ENCODE results near the gene DUSP2.

GRCh38 chr2:96145036-96145847 lies at the start of gene DUSP2:
- TF ChIP-seq CTCF (IDR thresholded peaks at IDR 0.05) (no peak), EZH2 (IDR thresholded peaks at IDR 0.05; ENCODE audit: borderline replicate concordance, insufficient read depth, low read depth, low read length, poor library complexity, severe bottlenecking) (no peak)

All from B cell (primary cell).